Mesenteric fat pad (tissue), 1 donor: ENCODE data around the gene CADM1. TPM values are rescaled to one million over a fixed set of nuclear protein-coding genes. Genes with fewer than 3 reads are reported as not detected.

Source experiments
- DNase-seq: peaks from one replicate; pipeline ENCODE4 v3.0.0-alpha.2; 2020; ENCODE audit warnings: low spot score
- total RNA-seq: library from RNA; stranded (reverse); fragmentation: NEBNext Ultra II Directional; extraction: Animal tissue kit (Norgen Biotek cat#: 25700); gene quantifications from one replicate; pipeline ENCODE4 v1.2.1, GENCODE V29; 2021
- donor health status: DM: yes; HTN: yes; CAD: no.

The CADM1 gene
- total RNA-seq, 1 donor from 2014 or later = 14.8 TPM

GRCh38 chr11:115361025-115361424 lies 143.2 kb downstream of the CADM1 start:
- DNase-seq = no peak

GRCh38 chr11:115360186-115360824 lies 143.9 kb downstream of the CADM1 start:
- no peak for DNase-seq

- no peak for DNase-seq
Observed at GRCh38 chr11:115357066-115357465, 147.1 kb downstream of the CADM1 start.

GRCh38 chr11:115352805-115353485 lies 151.3 kb downstream of the CADM1 start:
- no peak for DNase-seq

GRCh38 chr11:115349335-115350017 lies 154.7 kb downstream of the CADM1 start:
- DNase-seq = no peak

GRCh38 chr11:115348416-115348815 lies 155.8 kb downstream of the CADM1 start:
- no peak for DNase-seq

GRCh38 chr11:115347106-115347505 lies 157.1 kb downstream of the CADM1 start:
- no peak for DNase-seq

- no peak for DNase-seq
Observed at GRCh38 chr11:115345840-115346239, 158.4 kb downstream of the CADM1 start.

GRCh38 chr11:115345361-115345760 lies 158.9 kb downstream of the CADM1 start:
- no peak for DNase-seq

- no peak for DNase-seq
Observed at GRCh38 chr11:115344846-115345245, 159.4 kb downstream of the CADM1 start.

GRCh38 chr11:115342142-115342541 lies 162.1 kb downstream of the CADM1 start:
- DNase-seq = no peak

GRCh38 chr11:115340874-115341273 lies 163.3 kb downstream of the CADM1 start:
- DNase-seq = no peak

GRCh38 chr11:115338476-115338875 lies 165.7 kb downstream of the CADM1 start:
- DNase-seq = no peak

GRCh38 chr11:115334932-115335788 lies 169.1 kb downstream of the CADM1 start:
- no peak for DNase-seq

- DNase-seq = no peak
Observed at GRCh38 chr11:115333949-115334348, 170.3 kb downstream of the CADM1 start.

- DNase-seq = no peak
Observed at GRCh38 chr11:115333121-115333520, 171.1 kb downstream of the CADM1 start.

GRCh38 chr11:115330684-115331482 lies 173.3 kb downstream of the CADM1 start:
- no peak for DNase-seq

- DNase-seq = no peak
Observed at GRCh38 chr11:115326526-115326925, 177.7 kb downstream of the CADM1 start.

- no peak for DNase-seq
Observed at GRCh38 chr11:115325523-115325922, 178.7 kb downstream of the CADM1 start.

- DNase-seq = no peak
Observed at GRCh38 chr11:115324581-115325432, 179.4 kb downstream of the CADM1 start.
